SK-N-SH (cell line): ENCODE results near the gene PLEKHA6. TPM values are rescaled to one million over a fixed set of nuclear protein-coding genes. Genes with fewer than 3 reads are reported as not detected.

Experiments
- CTCF ChIA-PET: fragments of 300-600, 350-600 bp; formaldehyde crosslinking; extraction: SDS; loops from one replicate; lab custom pipeline; 2021; lab: Yijun Ruan, JAX
- POLR2A ChIA-PET: fragments of 350-600 bp; sonication (Branson Sonifier 250); formaldehyde crosslinking; extraction: SDS; loops from one replicate; lab custom pipeline; 2020; ENCODE audit warnings: antibody characterized with exemption, inconsistent platforms; lab: Yijun Ruan, JAX
- DNase-seq: peaks from one replicate; pipeline ENCODE4 v3.0.0; 2012
- H2AFZ ChIP-seq: fragments of 200-600 bp; sonication (generic); 2 replicates; pipeline ENCODE4 v1.8.1; 2016; ENCODE audit warnings: antibody characterized with exemption, mild to moderate bottlenecking, low read depth
- H3F3A ChIP-seq: fragments of 200-600 bp; sonication (generic); replicated peaks from 2 replicates; pipeline ENCODE3; 2016; ENCODE audit warnings: antibody characterized with exemption, mild to moderate bottlenecking; ENCODE audit not compliant: insufficient read depth
- H3K27ac ChIP-seq, 2 experiments: fragments of 200-500 bp in 1 of 2; fragments of 200-600 bp in 1 of 2; sonication (Bioruptor generic) in 1 of 2; sonication (generic), shearing (Covaris generic) in 1 of 2; 2 replicates each; pipeline versions ENCODE4 v1.5.1 to v1.6.1; 2014 to 2016; ENCODE audit warnings: low read depth in 2 of 2, inconsistent platforms in 1 of 2, low read length in 1 of 2, mild to moderate bottlenecking in 1 of 2, mixed read lengths in 1 of 2
- H3K27me3 ChIP-seq: fragments of 200-600 bp; sonication (generic), shearing (Covaris generic); 2 replicates; pipeline ENCODE4 v1.6.1; 2016; ENCODE audit warnings: mixed run types; ENCODE audit not compliant: insufficient read depth
- H3K36me3 ChIP-seq, 2 experiments: fragments of 200-500 bp in 1 of 2; fragments of 200-600 bp in 1 of 2; sonication (Bioruptor generic) in 1 of 2; sonication (generic) in 1 of 2; replicated peaks in 1 of 2; 2 replicates each; pipeline versions ENCODE3 to v1.5.1; 2014 to 2016; ENCODE audit warnings: low read length in 1 of 2, mild to moderate bottlenecking in 1 of 2; ENCODE audit not compliant: insufficient read depth in 2 of 2, control insufficient read depth in 1 of 2
- H3K4me1 ChIP-seq, 2 experiments: fragments of 200-500 bp in 1 of 2; fragments of 200-600 bp in 1 of 2; sonication (Bioruptor generic) in 1 of 2; sonication (generic), shearing (Covaris generic) in 1 of 2; 2 replicates each; pipeline versions ENCODE4 v1.5.1 to v1.6.1; 2014 to 2016; ENCODE audit warnings: low read depth in 1 of 2, low read length in 1 of 2, mixed run types in 1 of 2; ENCODE audit not compliant: insufficient read depth in 2 of 2, control insufficient read depth in 1 of 2
- H3K4me2 ChIP-seq: fragments of 200-600 bp; sonication (generic), shearing (Covaris generic); 2 replicates; pipeline ENCODE4 v1.6.1; 2017; ENCODE audit warnings: mixed run types
- H3K4me3 ChIP-seq, 2 experiments: fragments of 200-500 bp in 1 of 2; fragments of 200-600 bp in 1 of 2; sonication (Bioruptor generic) in 1 of 2; sonication (generic), shearing (Covaris generic) in 1 of 2; 2 replicates each; pipeline versions ENCODE4 v1.5.1 to v1.8.1; 2014 to 2016; ENCODE audit warnings: low read depth in 2 of 2, inconsistent platforms in 1 of 2, low read length in 1 of 2, mild to moderate bottlenecking in 1 of 2, mixed read lengths in 1 of 2, moderate library complexity in 1 of 2
- H3K79me2 ChIP-seq: fragments of 200-600 bp; sonication (generic); 2 replicates; pipeline ENCODE4 v1.8.1; 2017; ENCODE audit warnings: mild to moderate bottlenecking; ENCODE audit not compliant: insufficient read depth
- H3K9ac ChIP-seq: fragments of 200-600 bp; sonication (generic); 2 replicates; pipeline ENCODE4 v1.6.1; 2017; ENCODE audit warnings: mixed run types
- H3K9me2 ChIP-seq: fragments of 200-600 bp; sonication (generic); 2 replicates; pipeline ENCODE4 v1.6.1; 2017; ENCODE audit warnings: mixed run types
- H3K9me3 ChIP-seq: fragments of 200-600 bp; sonication (generic); 2 replicates; pipeline ENCODE4 v1.6.1; 2017; ENCODE audit warnings: mixed run types, mild to moderate bottlenecking, moderate library complexity
- H4K20me1 ChIP-seq: fragments of 200-600 bp; sonication (generic); 2 replicates; pipeline ENCODE4 v1.6.1; 2017; ENCODE audit warnings: mild to moderate bottlenecking, mixed run types; ENCODE audit not compliant: insufficient read depth
- CHD2 ChIP-seq: fragments of 150-350 bp; IDR thresholded peaks from 2 replicates; pipeline ENCODE4 v1.6.1; 2018; ENCODE audit warnings: low read length; ENCODE audit not compliant: partially characterized antibody
- EP300 ChIP-seq, 2 experiments: IDR thresholded peaks; 2 replicates each; pipeline versions ENCODE4 v1.4.0 to v1.6.1; 2012; ENCODE audit warnings: borderline replicate concordance in 1 of 2, low read depth in 1 of 2, low read length in 1 of 2
- EZH2phosphoT487 ChIP-seq: fragments of 200-600 bp; sonication (generic); IDR thresholded peaks from 2 replicates; pipeline ENCODE4 v1.6.1; 2017; ENCODE audit warnings: low read depth, mixed run types, mild to moderate bottlenecking, antibody characterized with exemption, moderate library complexity, borderline replicate concordance
- FOXM1 ChIP-seq: IDR thresholded peaks from 2 replicates; pipeline ENCODE4 v1.4.0; 2012; ENCODE audit warnings: low read depth, mild to moderate bottlenecking
- MXI1 ChIP-seq: IDR thresholded peaks from 2 replicates; pipeline ENCODE4 v1.6.1; 2012; ENCODE audit warnings: mild to moderate bottlenecking, low read depth, low read length, improper control_type of control experiment
- NRF1 ChIP-seq: IDR thresholded peaks from 2 replicates; pipeline ENCODE4 v1.6.1; 2012; ENCODE audit warnings: low read depth, mild to moderate bottlenecking, low read length
- SIN3A ChIP-seq: IDR thresholded peaks from 2 replicates; pipeline ENCODE4 v1.6.1; 2012; ENCODE audit warnings: low read depth, mild to moderate bottlenecking, low read length, moderate library complexity, borderline replicate concordance
- TEAD4 ChIP-seq: IDR thresholded peaks from 2 replicates; pipeline ENCODE4 v1.4.0; 2012; ENCODE audit warnings: mild to moderate bottlenecking, borderline replicate concordance; ENCODE audit not compliant: insufficient read depth
- WGBS: methylation state at CpG from one replicate; pipeline ENCODE4 v1.1.6; 2017; ENCODE audit warnings: low lambda C conversion rate; 5-methylcytosine and 5-hydroxymethylcytosine counted together
- polyA plus RNA-seq, 3 experiments: library from polyadenylated mRNA; depleted of rRNA; stranded (reverse); fragments of >200 nt; gene quantifications; 2 replicates each; pipeline ENCODE4 v1.2.3, GENCODE V29; 2012
- TF ChIP-seq, protein P1 (sequence below): fragments of 150-350 bp; IDR thresholded peaks from 2 replicates; pipeline ENCODE4 v1.6.1; 2017; ENCODE audit warnings: antibody characterized with exemption, low read length, low read depth, borderline replicate concordance
- TF ChIP-seq, protein P2 (sequence below): IDR thresholded peaks from 2 replicates; pipeline ENCODE4 v1.6.1; 2012; ENCODE audit warnings: mild to moderate bottlenecking, low read depth, low read length, moderate library complexity
- TF ChIP-seq, protein P3 (sequence below): IDR thresholded peaks from 2 replicates; pipeline ENCODE4 v1.4.0; 2012; ENCODE audit warnings: low read depth, borderline replicate concordance
- TF ChIP-seq, protein P4 (sequence below): fragments of 150-350 bp; IDR thresholded peaks from 2 replicates; pipeline ENCODE4 v1.6.1; 2016; ENCODE audit warnings: mild to moderate bottlenecking, low read depth, low read length
- TF ChIP-seq, protein P5 (sequence below): IDR thresholded peaks from 2 replicates; pipeline ENCODE4 v1.4.0; 2012; ENCODE audit warnings: low read depth

Gene PLEKHA6
- polyA plus RNA-seq, 1 of the 3 experiments (the other 2 are of a cell fraction) = 1.2 TPM

DNA sequence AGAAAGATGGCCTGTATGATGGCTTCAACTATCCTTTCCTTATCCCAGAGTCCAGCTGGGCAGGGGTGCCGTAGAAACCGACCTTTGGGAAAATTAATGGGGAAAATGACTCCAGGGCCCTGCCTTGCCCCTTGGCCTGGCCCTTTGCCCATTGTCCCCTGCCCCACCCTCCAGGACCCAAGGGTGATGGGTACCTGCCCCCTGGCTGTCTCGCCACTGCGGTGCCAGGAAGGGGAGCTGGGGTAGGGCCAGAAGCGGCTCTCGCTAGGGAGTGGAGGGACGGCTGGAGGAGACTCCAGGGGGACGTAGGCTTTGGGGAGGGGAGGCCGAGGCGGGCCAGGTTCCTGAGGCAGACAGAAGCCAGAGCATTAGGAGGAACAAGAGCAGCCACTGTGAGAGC lies 116.8 kb downstream of the PLEKHA6 start:
- Histone ChIP-seq H2AFZ (no peak overlapping the region), H3K79me2 (no peaks in the 10 kb centered on the region), H3K4me3 (no peak overlapping the region), H3K4me1 (no peaks in the 10 kb centered on the region), H3K36me3 (peaks cover 0 to 3% of the 10 kb centered on the region in 2 experiments), H3K9me2 (no peaks in the 10 kb centered on the region), H3K27ac (no peak overlapping the region)
- POLR2A ChIA-PET = no interaction called here
- CTCF ChIA-PET = interaction anchor here (1.1 to 1.3 kb wide), 4 partner anchors 36 to 121 kb away, joined by 3 to 4 read pairs (median 3); no protein-coding TSS in a partner anchor
- no peak for TF ChIP-seq FOXM1
- TF ChIP-seq, protein P1, sequence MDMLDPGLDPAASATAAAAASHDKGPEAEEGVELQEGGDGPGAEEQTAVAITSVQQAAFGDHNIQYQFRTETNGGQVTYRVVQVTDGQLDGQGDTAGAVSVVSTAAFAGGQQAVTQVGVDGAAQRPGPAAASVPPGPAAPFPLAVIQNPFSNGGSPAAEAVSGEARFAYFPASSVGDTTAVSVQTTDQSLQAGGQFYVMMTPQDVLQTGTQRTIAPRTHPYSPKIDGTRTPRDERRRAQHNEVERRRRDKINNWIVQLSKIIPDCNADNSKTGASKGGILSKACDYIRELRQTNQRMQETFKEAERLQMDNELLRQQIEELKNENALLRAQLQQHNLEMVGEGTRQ = no peak
- TF ChIP-seq, all 33 proteins: peak for 0
- Histone ChIP-seq H3K27me3 (no peaks in the 10 kb centered on the region), H3F3A (no peaks in the 10 kb centered on the region), H3K9ac (no peak overlapping the region), H3K9me3 (no peaks in the 10 kb centered on the region), H4K20me1 (no peaks in the 10 kb centered on the region), H3K4me2 (no peak overlapping the region)
- DNase-seq = no peak
- 69% methylated on average over 8 of the region's 10 CpGs for WGBS

DNA sequence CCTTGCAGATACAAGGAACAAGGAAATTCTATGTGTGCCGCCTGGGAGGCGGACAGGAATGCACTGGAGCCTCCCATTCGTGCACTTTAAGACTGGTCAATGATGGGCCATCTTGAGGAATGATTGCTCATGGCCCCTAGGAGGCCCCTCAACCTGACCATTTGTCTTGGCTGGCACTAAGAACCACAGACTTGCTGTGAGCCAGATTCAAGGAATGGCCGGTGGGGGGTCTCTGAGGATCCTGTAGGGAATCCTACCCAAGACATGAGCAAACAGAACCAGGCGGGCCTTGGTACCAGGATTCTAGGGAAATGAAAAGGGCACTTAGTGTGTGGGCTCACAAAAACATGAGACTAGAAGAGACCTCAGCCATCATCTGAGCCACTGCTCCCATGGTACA lies 117.8 kb downstream of the PLEKHA6 start:
- Histone ChIP-seq H3K9me2 (no peaks in the 10 kb centered on the region), H3K27ac (no peak overlapping the region)
- CTCF ChIA-PET = interaction anchor here (1.4 kb wide), 1 partner anchor 16 kb away, joined by 5 read pairs; no protein-coding TSS in a partner anchor

DNA sequence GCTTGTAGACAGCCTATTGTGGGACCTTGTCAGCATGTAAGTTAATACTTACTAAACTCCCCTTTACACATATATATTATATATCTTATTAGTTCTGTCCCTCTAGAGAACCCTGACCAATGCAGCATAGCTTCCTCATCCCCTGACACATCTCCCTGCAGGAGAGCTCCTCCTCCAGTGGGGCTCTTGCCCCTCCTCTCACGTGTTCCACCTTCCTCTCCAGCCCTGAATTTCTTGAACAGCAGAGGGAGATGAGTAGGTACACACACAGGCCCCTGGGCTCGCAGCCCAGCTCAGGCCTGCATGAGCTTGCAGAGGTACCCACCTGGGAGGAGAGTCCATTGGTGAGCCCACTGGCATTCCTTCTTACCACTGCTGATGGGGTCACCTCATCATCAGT lies 118.7 kb downstream of the PLEKHA6 start:
- no peaks in the 10 kb centered on the region for H4K20me1 ChIP-seq
- WGBS = 40% methylated on average over 2 of the region's 2 CpGs
- no peaks in the 10 kb centered on the region for H3F3A ChIP-seq
- CTCF ChIA-PET = interaction anchor here (0.8 to 1.4 kb wide), 4 partner anchors 14 to 123 kb away, joined by 3 to 5 read pairs (median 3); no protein-coding TSS in a partner anchor
- H3K9ac ChIP-seq = no peak overlapping the region
- no peak overlapping the region for H3K4me2 ChIP-seq
- no peak overlapping the region for H3K4me3 ChIP-seq
- H3K36me3 ChIP-seq = peaks cover 0 to 3% of the 10 kb centered on the region in 2 experiments
- no peaks in the 10 kb centered on the region for H3K27me3 ChIP-seq
- H3K4me1 ChIP-seq = no peaks in the 10 kb centered on the region
- no peaks in the 10 kb centered on the region for H3K9me2 ChIP-seq
- H3K9me3 ChIP-seq = no peaks in the 10 kb centered on the region
- DNase-seq = no peak
- no peak overlapping the region for H3K27ac ChIP-seq
- H3K79me2 ChIP-seq = no peaks in the 10 kb centered on the region
- no peak overlapping the region for H2AFZ ChIP-seq
- POLR2A ChIA-PET = no interaction called here
- TF ChIP-seq, protein P2, sequence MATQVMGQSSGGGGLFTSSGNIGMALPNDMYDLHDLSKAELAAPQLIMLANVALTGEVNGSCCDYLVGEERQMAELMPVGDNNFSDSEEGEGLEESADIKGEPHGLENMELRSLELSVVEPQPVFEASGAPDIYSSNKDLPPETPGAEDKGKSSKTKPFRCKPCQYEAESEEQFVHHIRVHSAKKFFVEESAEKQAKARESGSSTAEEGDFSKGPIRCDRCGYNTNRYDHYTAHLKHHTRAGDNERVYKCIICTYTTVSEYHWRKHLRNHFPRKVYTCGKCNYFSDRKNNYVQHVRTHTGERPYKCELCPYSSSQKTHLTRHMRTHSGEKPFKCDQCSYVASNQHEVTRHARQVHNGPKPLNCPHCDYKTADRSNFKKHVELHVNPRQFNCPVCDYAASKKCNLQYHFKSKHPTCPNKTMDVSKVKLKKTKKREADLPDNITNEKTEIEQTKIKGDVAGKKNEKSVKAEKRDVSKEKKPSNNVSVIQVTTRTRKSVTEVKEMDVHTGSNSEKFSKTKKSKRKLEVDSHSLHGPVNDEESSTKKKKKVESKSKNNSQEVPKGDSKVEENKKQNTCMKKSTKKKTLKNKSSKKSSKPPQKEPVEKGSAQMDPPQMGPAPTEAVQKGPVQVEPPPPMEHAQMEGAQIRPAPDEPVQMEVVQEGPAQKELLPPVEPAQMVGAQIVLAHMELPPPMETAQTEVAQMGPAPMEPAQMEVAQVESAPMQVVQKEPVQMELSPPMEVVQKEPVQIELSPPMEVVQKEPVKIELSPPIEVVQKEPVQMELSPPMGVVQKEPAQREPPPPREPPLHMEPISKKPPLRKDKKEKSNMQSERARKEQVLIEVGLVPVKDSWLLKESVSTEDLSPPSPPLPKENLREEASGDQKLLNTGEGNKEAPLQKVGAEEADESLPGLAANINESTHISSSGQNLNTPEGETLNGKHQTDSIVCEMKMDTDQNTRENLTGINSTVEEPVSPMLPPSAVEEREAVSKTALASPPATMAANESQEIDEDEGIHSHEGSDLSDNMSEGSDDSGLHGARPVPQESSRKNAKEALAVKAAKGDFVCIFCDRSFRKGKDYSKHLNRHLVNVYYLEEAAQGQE = no peak
- TF ChIP-seq, protein P3, sequence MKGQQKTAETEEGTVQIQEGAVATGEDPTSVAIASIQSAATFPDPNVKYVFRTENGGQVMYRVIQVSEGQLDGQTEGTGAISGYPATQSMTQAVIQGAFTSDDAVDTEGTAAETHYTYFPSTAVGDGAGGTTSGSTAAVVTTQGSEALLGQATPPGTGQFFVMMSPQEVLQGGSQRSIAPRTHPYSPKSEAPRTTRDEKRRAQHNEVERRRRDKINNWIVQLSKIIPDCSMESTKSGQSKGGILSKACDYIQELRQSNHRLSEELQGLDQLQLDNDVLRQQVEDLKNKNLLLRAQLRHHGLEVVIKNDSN = no peak
- no peak for TF ChIP-seq SIN3A
- no peak for TF ChIP-seq CHD2
- TF ChIP-seq EZH2phosphoT487 = no peak
- TF ChIP-seq, protein P4, sequence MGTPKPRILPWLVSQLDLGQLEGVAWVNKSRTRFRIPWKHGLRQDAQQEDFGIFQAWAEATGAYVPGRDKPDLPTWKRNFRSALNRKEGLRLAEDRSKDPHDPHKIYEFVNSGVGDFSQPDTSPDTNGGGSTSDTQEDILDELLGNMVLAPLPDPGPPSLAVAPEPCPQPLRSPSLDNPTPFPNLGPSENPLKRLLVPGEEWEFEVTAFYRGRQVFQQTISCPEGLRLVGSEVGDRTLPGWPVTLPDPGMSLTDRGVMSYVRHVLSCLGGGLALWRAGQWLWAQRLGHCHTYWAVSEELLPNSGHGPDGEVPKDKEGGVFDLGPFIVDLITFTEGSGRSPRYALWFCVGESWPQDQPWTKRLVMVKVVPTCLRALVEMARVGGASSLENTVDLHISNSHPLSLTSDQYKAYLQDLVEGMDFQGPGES = no peak
- TF ChIP-seq MXI1 = no peak
- TF ChIP-seq, protein P5, sequence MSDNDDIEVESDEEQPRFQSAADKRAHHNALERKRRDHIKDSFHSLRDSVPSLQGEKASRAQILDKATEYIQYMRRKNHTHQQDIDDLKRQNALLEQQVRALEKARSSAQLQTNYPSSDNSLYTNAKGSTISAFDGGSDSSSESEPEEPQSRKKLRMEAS = no peak
- TF ChIP-seq EP300 (IDR thresholded peaks at IDR 0.05; ENCODE audit: borderline replicate concordance in 1 of 2, low read depth in 1 of 2, low read length in 1 of 2) = no peak
- no peak for TF ChIP-seq NRF1
- TF ChIP-seq TEAD4 = no peak

More for the DNA sequence above, 117.8 kb downstream of the PLEKHA6 start:
- H3F3A ChIP-seq = no peaks in the 10 kb centered on the region
- H3K36me3 ChIP-seq = peaks cover 0 to 3% of the 10 kb centered on the region in 2 experiments
- H3K27me3 ChIP-seq = no peaks in the 10 kb centered on the region
- no peaks in the 10 kb centered on the region for H4K20me1 ChIP-seq
- H3K9me3 ChIP-seq = no peaks in the 10 kb centered on the region
- POLR2A ChIA-PET = no interaction called here
- H3K4me2 ChIP-seq = no peak overlapping the region
- no peak overlapping the region for H3K9ac ChIP-seq
- H3K4me1 ChIP-seq = no peaks in the 10 kb centered on the region
- no peak overlapping the region for H2AFZ ChIP-seq
- H3K4me3 ChIP-seq = no peak overlapping the region
- WGBS = 78% methylated on average over 5 of the region's 5 CpGs
- no peak for DNase-seq
- TF ChIP-seq SIN3A = no peak
- H3K79me2 ChIP-seq = no peaks in the 10 kb centered on the region
